Upper lobe of left lung (tissue), 4 donors: Measurements from ENCODE around the gene USP26.

Experiments
- CTCF ChIP-seq, 6 experiments: fragments of 450-650 bp in 4 of 6; fragments of 200-600 bp in 2 of 6; sonication (generic) in 2 of 6; IDR thresholded peaks; one replicate each; pipeline ENCODE4 v1.5.1; 2016 to 2019; ENCODE audit warnings: antibody characterized with exemption in 6 of 6
- POLR2A ChIP-seq, 4 donors: fragments of 450-650 bp; IDR thresholded peaks; one replicate each; pipeline ENCODE4 v1.5.1; 2016 to 2017; ENCODE audit warnings: antibody characterized with exemption in 4 of 4, mild to moderate bottlenecking in 2 of 4
- POLR2AphosphoS5 ChIP-seq, 2 donors: sonication (generic); formaldehyde crosslinking; IDR thresholded peaks; one replicate each; pipeline ENCODE4 v1.5.1; 2017; ENCODE audit warnings: antibody characterized with exemption in 2 of 2

- TF ChIP-seq CTCF (IDR thresholded peaks at IDR 0.05) (no peak), POLR2A (IDR thresholded peaks at IDR 0.05) (no peak), POLR2AphosphoS5 (IDR thresholded peaks at IDR 0.05) (no peak)
These were observed 7.5 kb downstream of the USP26 start for GRCh38 chrX:133089411-133089810.
